H1 (cell line): ENCODE results near the gene LCA5. TPM values are rescaled to one million over a fixed set of nuclear protein-coding genes. Genes with fewer than 3 reads are reported as not detected.

Experiments
- POLR2AphosphoS5 ChIP-seq: IDR thresholded peaks from 2 replicates; pipeline ENCODE4 v1.6.1; 2011; ENCODE audit warnings: low read depth, low read length
- TEAD4 ChIP-seq: IDR thresholded peaks from 2 replicates; pipeline ENCODE4 v1.6.1; 2012; ENCODE audit warnings: low read depth, low read length, inconsistent platforms, mixed read lengths
- polyA plus RNA-seq, 7 experiments: library from polyadenylated mRNA; depleted of rRNA in 3 of 7; stranded (reverse) in 5 of 7; unstranded in 2 of 7; fragments of >200 nt in 5 of 7; fragments of 200-250 nt in 2 of 7; gene quantifications; 1 replicate in 5 of 7; 2 replicates in 1 of 7; 4 replicates in 1 of 7; pipeline versions ENCODE4 v1.2.1 to v1.2.3, GENCODE V29; 2011 to 2013; ENCODE audit warnings: missing spikeins in 2 of 7, mixed read lengths in 2 of 7
- total RNA-seq: library from RNA; stranded (reverse); fragmentation: NEBNext Ultra II Directional; extraction: Animal tissue kit (Norgen Biotek cat#: 25700); gene quantifications from 2 replicates; pipeline ENCODE4 v1.2.1, GENCODE V29; 2021
- TF ChIP-seq, protein P1 (sequence below): fragments of 300-600 bp; sonication (generic); IDR thresholded peaks from 2 replicates; pipeline ENCODE4 v1.7.1; 2012; ENCODE audit warnings: low read length, moderate library complexity, mild to moderate bottlenecking, inconsistent platforms; ENCODE audit not compliant: insufficient replicate concordance

LCA5 gene
- total and polyA plus RNA-seq, 2 of the 8 experiments (the other 6 are each of a cell fraction or from before 2014, with no cell fraction given) = 0.44 to 3.6 TPM

DNA sequence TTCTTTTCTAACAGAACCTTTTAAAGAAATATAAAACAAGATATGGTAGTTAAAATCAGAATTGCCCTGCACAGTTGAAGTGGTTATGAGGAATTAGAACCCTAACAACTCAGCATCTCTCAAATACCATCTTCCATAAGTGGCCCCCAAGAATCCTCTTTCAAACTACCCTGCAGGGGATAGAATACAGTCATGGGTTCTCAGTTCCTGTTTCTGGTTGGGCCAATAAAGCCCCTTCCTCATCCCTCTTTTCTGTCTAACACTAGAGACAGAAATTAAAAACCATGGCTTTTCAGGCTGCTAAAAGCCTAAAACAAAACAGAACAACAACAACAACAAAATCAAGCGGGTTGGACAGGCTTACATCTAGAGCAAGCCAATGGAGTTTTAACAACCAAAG is 6.7 kb upstream of the LCA5 start (continued):
- TF ChIP-seq, protein P1, sequence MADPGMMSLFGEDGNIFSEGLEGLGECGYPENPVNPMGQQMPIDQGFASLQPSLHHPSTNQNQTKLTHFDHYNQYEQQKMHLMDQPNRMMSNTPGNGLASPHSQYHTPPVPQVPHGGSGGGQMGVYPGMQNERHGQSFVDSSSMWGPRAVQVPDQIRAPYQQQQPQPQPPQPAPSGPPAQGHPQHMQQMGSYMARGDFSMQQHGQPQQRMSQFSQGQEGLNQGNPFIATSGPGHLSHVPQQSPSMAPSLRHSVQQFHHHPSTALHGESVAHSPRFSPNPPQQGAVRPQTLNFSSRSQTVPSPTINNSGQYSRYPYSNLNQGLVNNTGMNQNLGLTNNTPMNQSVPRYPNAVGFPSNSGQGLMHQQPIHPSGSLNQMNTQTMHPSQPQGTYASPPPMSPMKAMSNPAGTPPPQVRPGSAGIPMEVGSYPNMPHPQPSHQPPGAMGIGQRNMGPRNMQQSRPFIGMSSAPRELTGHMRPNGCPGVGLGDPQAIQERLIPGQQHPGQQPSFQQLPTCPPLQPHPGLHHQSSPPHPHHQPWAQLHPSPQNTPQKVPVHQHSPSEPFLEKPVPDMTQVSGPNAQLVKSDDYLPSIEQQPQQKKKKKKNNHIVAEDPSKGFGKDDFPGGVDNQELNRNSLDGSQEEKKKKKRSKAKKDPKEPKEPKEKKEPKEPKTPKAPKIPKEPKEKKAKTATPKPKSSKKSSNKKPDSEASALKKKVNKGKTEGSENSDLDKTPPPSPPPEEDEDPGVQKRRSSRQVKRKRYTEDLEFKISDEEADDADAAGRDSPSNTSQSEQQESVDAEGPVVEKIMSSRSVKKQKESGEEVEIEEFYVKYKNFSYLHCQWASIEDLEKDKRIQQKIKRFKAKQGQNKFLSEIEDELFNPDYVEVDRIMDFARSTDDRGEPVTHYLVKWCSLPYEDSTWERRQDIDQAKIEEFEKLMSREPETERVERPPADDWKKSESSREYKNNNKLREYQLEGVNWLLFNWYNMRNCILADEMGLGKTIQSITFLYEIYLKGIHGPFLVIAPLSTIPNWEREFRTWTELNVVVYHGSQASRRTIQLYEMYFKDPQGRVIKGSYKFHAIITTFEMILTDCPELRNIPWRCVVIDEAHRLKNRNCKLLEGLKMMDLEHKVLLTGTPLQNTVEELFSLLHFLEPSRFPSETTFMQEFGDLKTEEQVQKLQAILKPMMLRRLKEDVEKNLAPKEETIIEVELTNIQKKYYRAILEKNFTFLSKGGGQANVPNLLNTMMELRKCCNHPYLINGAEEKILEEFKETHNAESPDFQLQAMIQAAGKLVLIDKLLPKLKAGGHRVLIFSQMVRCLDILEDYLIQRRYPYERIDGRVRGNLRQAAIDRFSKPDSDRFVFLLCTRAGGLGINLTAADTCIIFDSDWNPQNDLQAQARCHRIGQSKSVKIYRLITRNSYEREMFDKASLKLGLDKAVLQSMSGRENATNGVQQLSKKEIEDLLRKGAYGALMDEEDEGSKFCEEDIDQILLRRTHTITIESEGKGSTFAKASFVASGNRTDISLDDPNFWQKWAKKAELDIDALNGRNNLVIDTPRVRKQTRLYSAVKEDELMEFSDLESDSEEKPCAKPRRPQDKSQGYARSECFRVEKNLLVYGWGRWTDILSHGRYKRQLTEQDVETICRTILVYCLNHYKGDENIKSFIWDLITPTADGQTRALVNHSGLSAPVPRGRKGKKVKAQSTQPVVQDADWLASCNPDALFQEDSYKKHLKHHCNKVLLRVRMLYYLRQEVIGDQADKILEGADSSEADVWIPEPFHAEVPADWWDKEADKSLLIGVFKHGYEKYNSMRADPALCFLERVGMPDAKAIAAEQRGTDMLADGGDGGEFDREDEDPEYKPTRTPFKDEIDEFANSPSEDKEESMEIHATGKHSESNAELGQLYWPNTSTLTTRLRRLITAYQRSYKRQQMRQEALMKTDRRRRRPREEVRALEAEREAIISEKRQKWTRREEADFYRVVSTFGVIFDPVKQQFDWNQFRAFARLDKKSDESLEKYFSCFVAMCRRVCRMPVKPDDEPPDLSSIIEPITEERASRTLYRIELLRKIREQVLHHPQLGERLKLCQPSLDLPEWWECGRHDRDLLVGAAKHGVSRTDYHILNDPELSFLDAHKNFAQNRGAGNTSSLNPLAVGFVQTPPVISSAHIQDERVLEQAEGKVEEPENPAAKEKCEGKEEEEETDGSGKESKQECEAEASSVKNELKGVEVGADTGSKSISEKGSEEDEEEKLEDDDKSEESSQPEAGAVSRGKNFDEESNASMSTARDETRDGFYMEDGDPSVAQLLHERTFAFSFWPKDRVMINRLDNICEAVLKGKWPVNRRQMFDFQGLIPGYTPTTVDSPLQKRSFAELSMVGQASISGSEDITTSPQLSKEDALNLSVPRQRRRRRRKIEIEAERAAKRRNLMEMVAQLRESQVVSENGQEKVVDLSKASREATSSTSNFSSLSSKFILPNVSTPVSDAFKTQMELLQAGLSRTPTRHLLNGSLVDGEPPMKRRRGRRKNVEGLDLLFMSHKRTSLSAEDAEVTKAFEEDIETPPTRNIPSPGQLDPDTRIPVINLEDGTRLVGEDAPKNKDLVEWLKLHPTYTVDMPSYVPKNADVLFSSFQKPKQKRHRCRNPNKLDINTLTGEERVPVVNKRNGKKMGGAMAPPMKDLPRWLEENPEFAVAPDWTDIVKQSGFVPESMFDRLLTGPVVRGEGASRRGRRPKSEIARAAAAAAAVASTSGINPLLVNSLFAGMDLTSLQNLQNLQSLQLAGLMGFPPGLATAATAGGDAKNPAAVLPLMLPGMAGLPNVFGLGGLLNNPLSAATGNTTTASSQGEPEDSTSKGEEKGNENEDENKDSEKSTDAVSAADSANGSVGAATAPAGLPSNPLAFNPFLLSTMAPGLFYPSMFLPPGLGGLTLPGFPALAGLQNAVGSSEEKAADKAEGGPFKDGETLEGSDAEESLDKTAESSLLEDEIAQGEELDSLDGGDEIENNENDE = no peak
- no peak for TF ChIP-seq TEAD4
- TF ChIP-seq POLR2AphosphoS5 = no peak
- TF ChIP-seq, all 59 proteins: peak for 0
